ENCODE measurements around the gene DSC1.
"Not testable (repeated sequence)": the region's sequence is repeated elsewhere in the genome, so short reads cannot be mapped to it uniquely, and the experiment has no call there.

DSC1 gene

GRCh38 chr18:31176531-31176930 is 13.9 kb upstream of the DSC1 start:
- DNase-seq (ENCODE audit: low spot score), result no peak

- DNase-seq (ENCODE audit: low spot score), result no peak
These were observed 8.6 kb upstream of the DSC1 start for GRCh38 chr18:31171144-31171839.

GRCh38 chr18:31170335-31170734 is 7.7 kb upstream of the DSC1 start:
- no peak for DNase-seq (ENCODE audit: low spot score)

DNA sequence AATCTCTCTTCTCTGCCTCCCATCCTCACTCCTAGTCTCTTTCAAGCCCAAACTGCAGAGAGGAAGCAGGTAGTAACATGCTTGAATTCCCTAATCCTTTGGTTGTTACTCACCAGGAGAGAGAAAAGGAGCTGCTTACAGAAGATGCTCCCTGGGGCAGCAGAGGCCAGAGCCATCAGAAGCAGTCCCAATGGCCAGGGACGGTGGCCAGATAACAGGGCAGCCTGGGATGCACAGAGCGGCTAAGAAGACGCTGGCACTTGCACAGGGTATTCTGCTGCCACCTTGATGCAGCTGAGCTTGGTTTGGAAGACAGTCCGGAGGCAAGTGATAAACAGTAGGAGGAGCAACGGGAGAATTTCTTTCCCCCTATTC is 250 bp downstream of the DSC1 start:
- DNase-seq (ENCODE audit: low spot score), result no peak

DNA sequence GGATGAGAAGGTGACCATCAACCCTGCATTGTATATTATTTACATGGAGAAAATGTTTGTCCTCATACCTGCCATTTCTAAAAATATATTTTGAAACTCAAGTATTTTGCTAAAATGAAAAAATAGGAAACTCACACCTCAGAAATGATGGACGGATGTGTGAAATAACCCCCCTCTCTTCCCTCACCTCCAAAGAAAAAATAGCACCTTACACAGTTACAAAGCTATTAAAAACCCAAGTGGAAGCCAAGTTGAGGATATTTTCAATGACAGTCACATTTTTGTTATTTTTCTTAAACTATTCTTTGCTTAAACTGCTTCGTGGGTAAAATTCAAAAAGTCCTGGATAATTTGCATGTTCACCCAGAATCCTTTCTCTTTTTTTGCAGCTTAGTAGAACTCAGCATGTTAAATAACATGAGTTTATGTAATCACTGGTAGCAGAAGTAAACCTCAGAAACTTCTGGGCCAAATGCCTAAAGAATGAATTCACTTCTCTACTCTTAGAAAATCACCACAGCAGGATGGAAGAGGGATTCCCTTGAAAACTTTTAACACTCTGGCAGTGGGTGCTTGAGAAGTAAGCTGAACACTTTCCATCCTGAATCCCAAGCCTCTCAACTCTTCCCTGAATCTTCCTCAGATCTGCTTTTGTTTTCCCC is 768 bp downstream of the DSC1 start:
- DNase-seq (ENCODE audit: low spot score), result no peak

GRCh38 chr18:31156821-31157763 is 5.6 kb downstream of the DSC1 start:
- DNase-seq (ENCODE audit: low spot score), result no peak

DNA sequence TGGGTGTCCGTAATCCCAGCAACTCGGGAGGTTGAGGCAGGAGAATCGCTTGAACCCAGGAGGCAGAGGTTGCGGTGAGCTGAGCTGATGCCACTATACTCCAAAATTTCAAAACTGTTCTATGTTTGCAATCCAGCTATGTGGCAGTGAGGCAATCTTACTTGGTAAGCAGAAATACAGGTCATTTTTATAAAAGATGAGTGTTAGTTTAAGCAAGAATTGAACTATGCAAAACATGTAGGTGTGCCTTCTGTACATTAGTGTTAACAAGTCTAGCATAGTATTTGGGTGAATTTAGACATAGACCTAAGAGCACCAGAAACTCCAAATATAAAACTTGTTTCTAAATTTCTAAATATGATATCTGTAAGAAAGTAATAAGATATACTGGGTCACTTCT is 7.2 kb downstream of the DSC1 start:
- no peak for DNase-seq (ENCODE audit: low spot score)

GRCh38 chr18:31154181-31154580 is 8.5 kb downstream of the DSC1 start:
- DNase-seq (ENCODE audit: low spot score), result no peak

DNA sequence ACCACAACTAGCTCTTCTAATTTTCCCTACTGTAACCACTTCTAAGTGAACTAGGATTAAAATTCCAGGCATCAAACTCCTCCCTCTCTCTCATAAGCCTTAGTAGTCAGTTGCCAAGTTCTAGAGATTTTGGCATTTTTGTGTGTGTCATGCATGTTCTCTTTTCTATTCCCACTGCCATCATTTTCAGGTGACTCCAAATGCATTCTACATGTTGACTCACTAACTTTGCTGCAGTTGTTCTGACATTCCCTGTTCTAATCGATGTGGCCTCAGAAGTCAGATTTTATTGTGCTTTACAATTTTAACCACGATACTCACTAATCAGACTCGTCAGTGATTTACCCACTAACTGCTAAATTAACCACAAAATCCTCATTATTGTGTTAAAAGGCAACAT is 13.3 kb downstream of the DSC1 start:
- no peak for DNase-seq (ENCODE audit: low spot score)

- DNase-seq (ENCODE audit: low spot score), result no peak
These were observed 14.1 kb downstream of the DSC1 start for GRCh38 chr18:31148600-31148999.

DNA sequence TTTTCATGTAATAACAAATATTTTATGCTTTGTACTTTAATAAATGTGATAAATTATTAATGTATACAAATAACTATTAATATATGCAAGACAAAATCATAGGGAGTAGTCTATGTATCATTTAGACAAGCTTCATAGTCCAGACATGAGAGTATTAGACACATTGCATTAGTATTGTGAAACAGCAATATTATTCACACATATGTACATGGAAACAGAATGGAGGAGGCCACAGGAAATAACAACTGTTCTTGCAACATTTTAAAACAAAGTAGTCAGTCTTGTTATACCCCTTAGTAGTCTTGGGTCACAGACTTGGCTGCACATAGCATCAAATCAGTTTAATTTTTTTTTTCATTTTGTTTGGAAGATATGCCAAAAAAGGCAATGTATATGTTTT is 15.8 kb downstream of the DSC1 start:
- DNase-seq (ENCODE audit: low spot score), result no peak

- no peak for DNase-seq (ENCODE audit: low spot score)
These were observed 19.6 kb downstream of the DSC1 start for GRCh38 chr18:31143025-31143424.

- no peak for DNase-seq (ENCODE audit: low spot score)
These were observed 23.9 kb downstream of the DSC1 start for GRCh38 chr18:31138709-31139108.

DNA sequence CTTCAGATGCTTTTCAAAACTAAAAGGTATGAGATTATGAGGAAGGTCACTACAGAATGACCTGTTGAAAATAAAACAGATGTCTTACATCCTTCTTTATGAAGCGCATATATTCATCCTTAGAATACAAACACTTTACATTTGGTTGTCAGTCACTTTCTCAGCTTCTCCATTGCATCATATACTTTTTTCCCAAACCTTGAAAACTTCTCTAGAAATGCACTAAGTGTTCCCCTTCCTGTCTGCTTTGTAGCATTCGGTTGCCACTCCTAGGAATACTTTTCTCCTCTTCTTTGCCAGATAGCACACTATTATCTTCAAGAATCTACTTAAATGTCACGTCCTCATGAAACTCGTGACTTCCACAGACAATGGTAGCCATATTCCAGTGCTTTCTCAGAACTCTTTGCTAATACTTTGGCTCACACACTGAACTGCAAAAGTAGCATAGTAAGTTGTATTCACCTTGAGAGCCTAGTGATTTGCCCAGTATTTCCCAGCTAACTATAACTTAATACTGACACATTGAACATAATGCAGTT is 27.6 kb downstream of the DSC1 start:
- DNase-seq (ENCODE audit: low spot score), result no peak

DNA sequence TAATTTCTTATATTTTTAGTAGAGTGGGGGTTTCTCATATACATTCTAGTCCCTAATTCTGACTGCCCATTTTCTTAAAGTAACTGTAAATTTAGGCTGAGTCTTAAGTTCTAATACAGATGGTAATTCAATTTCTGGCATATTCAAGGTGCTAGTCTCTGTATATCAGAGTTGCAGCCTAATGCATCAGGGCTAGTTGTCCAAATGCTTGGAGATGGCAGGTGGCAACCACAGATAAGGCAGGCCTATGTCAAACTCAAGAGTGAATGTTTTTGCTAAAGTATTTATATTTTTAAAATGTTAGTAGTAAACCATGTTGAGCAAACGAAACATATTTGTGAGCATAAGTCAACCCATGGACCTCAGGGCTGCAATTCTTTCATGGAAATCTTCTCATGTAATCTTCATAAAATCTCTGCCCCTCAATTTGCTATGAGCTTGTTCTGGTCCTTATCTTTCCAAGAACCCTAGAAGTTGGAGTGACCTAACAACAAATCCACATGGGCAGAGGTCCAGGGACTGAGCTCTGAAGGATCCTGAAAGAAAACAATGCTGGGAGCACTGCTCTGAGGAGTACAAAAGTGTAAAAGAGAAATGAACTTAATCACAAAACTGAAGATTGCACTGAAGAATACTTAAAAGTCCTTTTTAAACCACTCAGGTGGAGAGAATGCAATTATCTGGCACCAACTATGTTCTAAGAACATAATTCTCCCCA is 33.1 kb downstream of the DSC1 start:
- no peak for DNase-seq (ENCODE audit: low spot score)

- DNase-seq (ENCODE audit: low spot score), result no peak
These were observed 36.8 kb downstream of the DSC1 start for GRCh38 chr18:31125878-31126277.

- not testable (repeated sequence) for DNase-seq (ENCODE audit: low spot score)
These were observed 39.5 kb downstream of the DSC1 start for GRCh38 chr18:31123125-31123524.

- no peak for DNase-seq (ENCODE audit: low spot score)
These were observed 42.1 kb downstream of the DSC1 start for GRCh38 chr18:31120594-31120993.

DNA sequence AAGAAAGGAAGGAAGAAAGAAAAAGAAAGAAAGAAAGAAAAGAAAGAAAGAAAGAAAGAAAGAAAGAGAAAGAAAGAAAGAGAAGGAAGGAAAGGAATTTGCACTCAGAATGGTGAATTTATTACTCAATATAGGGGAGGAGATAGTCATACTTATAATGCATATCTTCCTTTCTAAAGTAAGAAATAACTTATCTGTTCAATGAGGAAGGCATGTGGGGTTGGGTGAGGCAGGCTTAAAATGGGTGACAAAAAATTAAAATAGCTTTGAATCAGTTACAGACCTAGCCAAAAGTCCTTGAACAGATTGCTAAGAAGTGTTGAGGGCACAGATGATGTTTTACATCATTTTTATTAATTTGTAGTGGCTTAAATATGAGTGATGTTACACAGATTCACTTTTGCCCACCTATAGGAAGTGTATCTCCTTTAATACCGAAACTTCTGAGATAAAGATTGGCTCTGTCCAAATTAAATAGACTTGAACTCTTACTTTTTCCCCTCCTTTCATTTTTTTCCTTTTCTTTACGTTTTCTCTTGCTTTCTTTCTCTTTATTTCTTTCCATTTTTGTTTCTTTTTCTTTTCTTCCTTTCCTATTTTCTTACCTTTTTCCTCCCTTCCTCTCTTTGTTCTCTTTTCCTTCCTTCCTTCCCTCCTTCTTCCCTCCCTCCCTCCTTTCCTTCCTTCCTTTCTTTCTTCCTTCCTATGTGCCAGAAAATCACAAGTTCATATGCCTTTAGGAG is 45.6 kb downstream of the DSC1 start:
- DNase-seq (ENCODE audit: low spot score), result no peak

DNA sequence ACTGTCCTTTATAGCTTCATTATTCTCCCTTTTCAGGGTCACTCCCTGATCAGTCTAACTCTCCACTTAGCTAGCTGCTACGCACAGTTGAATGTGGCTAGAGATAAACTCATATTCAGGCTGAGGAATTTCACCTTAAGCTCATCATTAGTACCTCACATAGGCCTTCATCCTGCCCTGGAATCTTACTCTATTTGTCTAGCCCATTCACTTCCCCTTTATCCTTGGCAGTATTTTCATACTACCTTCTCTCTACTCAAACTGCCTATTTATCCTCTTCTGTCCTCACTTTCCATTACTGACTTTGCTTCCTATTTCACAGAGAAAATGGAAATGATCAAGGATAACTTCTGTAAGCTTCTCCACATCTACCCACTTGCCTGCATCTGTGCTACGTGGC is 49.9 kb downstream of the DSC1 start:
- DNase-seq (ENCODE audit: low spot score), result no peak

- no peak for DNase-seq (ENCODE audit: low spot score)
These were observed 56.9 kb downstream of the DSC1 start for GRCh38 chr18:31105733-31106132.

Data from NAMALWA (cell line).